B cell (primary cell): ENCODE results near the gene CPT1A. TPM values are rescaled to one million over a fixed set of nuclear protein-coding genes. Genes with fewer than 3 reads are reported as not detected.

Source experiments
- ATAC-seq: fragments of 200-7000 bp; cut with Tn5 transposase; one replicate; pipeline ENCODE4 v1.10.0; 2021; ENCODE audit warnings: low read depth, mild to moderate bottlenecking, moderate number of reproducible peaks, moderate library complexity
- CTCF ChIA-PET: fragments of 350-600 bp; sonication (Branson Sonifier 250); formaldehyde crosslinking; loops from one replicate; lab custom pipeline; 2021; ENCODE audit warnings: antibody characterized with exemption, inconsistent platforms; lab: Charles Lee
- POLR2A ChIA-PET: fragments of 350-600 bp; sonication (Branson Sonifier 250); formaldehyde crosslinking; loops from one replicate; lab custom pipeline; 2021; ENCODE audit warnings: antibody characterized with exemption; lab: Charles Lee
- DNase-seq: peaks from one replicate; pipeline ENCODE4 v3.0.0; 2013
- H2AFZ ChIP-seq: 2 replicates; pipeline ENCODE4 v1.6.1; 2012; ENCODE audit warnings: mild to moderate bottlenecking, low read depth, low read length; ENCODE audit not compliant: insufficient read depth, poor library complexity, severe bottlenecking
- H3K27ac ChIP-seq, 2 donors: 1 replicate in 1 of 2; 2 replicates in 1 of 2; pipeline ENCODE4 v1.5.1; 2012 to 2013; ENCODE audit warnings: low read length in 2 of 2, mild to moderate bottlenecking in 2 of 2, moderate library complexity in 1 of 2
- H3K27me3 ChIP-seq, 4 experiments: fragments of 200-600 bp in 1 of 4; sonication (generic) in 1 of 4; replicated peaks in 1 of 4; 1 replicate in 2 of 4; 2 replicates in 2 of 4; pipeline versions ENCODE4 v1.6.1 to v1.7.0; 2013 to 2016; ENCODE audit warnings: low read length in 3 of 4, mild to moderate bottlenecking in 2 of 4, mixed read lengths in 1 of 4, moderate library complexity in 1 of 4; ENCODE audit not compliant: insufficient read depth in 4 of 4, control insufficient read depth in 3 of 4; ENCODE audit errors: control extremely low read depth in 1 of 4
- H3K36me3 ChIP-seq, 2 experiments: replicated peaks in 1 of 2; 1 replicate in 1 of 2; 2 replicates in 1 of 2; pipeline versions ENCODE4 v1.6.1 to v1.7.1; 2013; ENCODE audit warnings: low read length in 1 of 2; ENCODE audit not compliant: insufficient read depth in 2 of 2, control insufficient read depth in 1 of 2; ENCODE audit errors: control extremely low read depth in 1 of 2, extremely low read depth in 1 of 2
- H3K4me1 ChIP-seq, 2 donors: fragments of 200-600 bp in 1 of 2; sonication (generic) in 1 of 2; 1 replicate in 1 of 2; 2 replicates in 1 of 2; pipeline versions ENCODE4 v1.5.1 to v1.6.1; 2013 to 2017; ENCODE audit warnings: low read length in 2 of 2; ENCODE audit not compliant: control insufficient read depth in 2 of 2, insufficient read depth in 2 of 2
- H3K4me2 ChIP-seq: replicated peaks from 2 replicates; pipeline ENCODE3; 2012; ENCODE audit warnings: mild to moderate bottlenecking, low read depth, low read length; ENCODE audit not compliant: poor library complexity, severe bottlenecking
- H3K4me3 ChIP-seq, 5 experiments: fragments of 200-600 bp in 1 of 5; sonication (generic) in 1 of 5; 1 replicate in 3 of 5; 2 replicates in 2 of 5; pipeline versions ENCODE4 v1.5.1 to v1.7.0; 2011 to 2016; ENCODE audit warnings: low read length in 4 of 5, mild to moderate bottlenecking in 4 of 5, low read depth in 2 of 5, control low read depth in 1 of 5, moderate library complexity in 1 of 5; ENCODE audit not compliant: insufficient read depth in 1 of 5; ENCODE audit errors: control extremely low read depth in 1 of 5, extremely low read depth in 1 of 5
- H3K79me2 ChIP-seq: fragments of 200-600 bp; sonication (generic); one replicate; pipeline ENCODE4 v1.6.0; 2016; ENCODE audit warnings: low read length; ENCODE audit not compliant: control insufficient read depth, insufficient read depth
- H3K9ac ChIP-seq: fragments of 200-600 bp; sonication (generic); 2 replicates; pipeline ENCODE4 v1.6.1; 2017; ENCODE audit warnings: mild to moderate bottlenecking, low read length, moderate library complexity
- H3K9me3 ChIP-seq, 3 donors: one replicate each; pipeline versions ENCODE4 v1.6.1 to v1.7.1; 2013; ENCODE audit warnings: low read length in 2 of 3; ENCODE audit not compliant: control insufficient read depth in 2 of 3, insufficient read depth in 1 of 3; ENCODE audit errors: control extremely low read depth in 1 of 3
- H4K20me1 ChIP-seq: 2 replicates; pipeline ENCODE4 v1.6.0; 2012; ENCODE audit warnings: mild to moderate bottlenecking, low read length; ENCODE audit not compliant: insufficient read depth, control insufficient read depth, poor library complexity, severe bottlenecking
- H3K27ac Mint-ChIP-seq: one replicate; pipeline ENCODE4 v1.8.0; 2021; ENCODE audit warnings: mixed read lengths
- H3K27me3 Mint-ChIP-seq: one replicate; pipeline ENCODE4 v1.8.0; 2021; ENCODE audit warnings: mixed read lengths
- H3K4me1 Mint-ChIP-seq: one replicate; pipeline ENCODE4 v1.8.0; 2021; ENCODE audit warnings: mixed read lengths
- H3K4me3 Mint-ChIP-seq: one replicate; pipeline ENCODE4 v1.8.0; 2021; ENCODE audit warnings: mixed read lengths
- H3K9me3 Mint-ChIP-seq: one replicate; pipeline ENCODE4 v1.8.0; 2022; ENCODE audit warnings: mixed read lengths; ENCODE audit not compliant: insufficient read depth
- CTCF ChIP-seq: fragments of 200-600 bp; IDR thresholded peaks from one replicate; pipeline ENCODE4 v1.8.0; 2022; ENCODE audit warnings: antibody characterized with exemption, mild to moderate bottlenecking
- EZH2 ChIP-seq: IDR thresholded peaks from 2 replicates; pipeline ENCODE4 v1.6.1; 2012; ENCODE audit warnings: borderline replicate concordance, low read depth, mild to moderate bottlenecking, moderate library complexity, low read length; ENCODE audit not compliant: insufficient read depth, poor library complexity, severe bottlenecking
- WGBS: methylation state at CpG from one replicate; pipeline ENCODE4 v1.1.5; 2013; ENCODE audit warnings: missing lambda C conversion rate; ENCODE audit not compliant: insufficient coverage; 5-methylcytosine and 5-hydroxymethylcytosine counted together
- intact Hi-C: fragments of 100-400 bp; cut with micrococcal nuclease; formaldehyde crosslinking; loops from one replicate; pipeline ENCODE4 v1.10.0; 2022
- polyA plus RNA-seq: library from polyadenylated mRNA; depleted of rRNA; stranded (reverse); fragments of >200 nt; gene quantifications from 2 replicates; pipeline ENCODE4 v1.2.3, GENCODE V29; 2012
- total RNA-seq, 2 donors: library from RNA; stranded (reverse); fragments of 120-200 nt in 1 of 2; gene quantifications; 1 replicate in 1 of 2; 2 replicates in 1 of 2; pipeline versions ENCODE4 v1.2.3 to v1.2.4, GENCODE V29; 2013 to 2022

CPT1A gene
- total and polyA plus RNA-seq, 2 donors (not counting 1 experiment from before 2014, with no cell fraction given), result 15.6 to 40.8 TPM

- DNase-seq (no peak), ATAC-seq (no peak)
- H2AFZ ChIP-seq, result no peak overlapping the region
- ChIA-PET POLR2A (no interaction called here), CTCF (no interaction called here)
- H3K4me3 Mint-ChIP-seq, result no peak overlapping the region
- H3K4me3 ChIP-seq, result no peak overlapping the region
- H3K4me1 Mint-ChIP-seq, result no peaks in the 10 kb centered on the region
- H3K9me3 Mint-ChIP-seq, result no peaks in the 10 kb centered on the region
- no peaks in the 10 kb centered on the region for H3K79me2 ChIP-seq
- no peak overlapping the region for H3K4me2 ChIP-seq
- H3K27ac ChIP-seq, result no peak overlapping the region
- no peak overlapping the region for H3K27ac Mint-ChIP-seq
- no peaks in the 10 kb centered on the region for H3K27me3 Mint-ChIP-seq
- TF ChIP-seq CTCF, result no peak
- TF ChIP-seq EZH2, result no peak
- 95% methylated on average over 11 of the region's 20 CpGs for WGBS
- no peaks in the 10 kb centered on the region for H3K9me3 ChIP-seq
- no peaks in the 10 kb centered on the region for H3K27me3 ChIP-seq
- no peaks in the 10 kb centered on the region for H4K20me1 ChIP-seq
- H3K9ac ChIP-seq, result no peak overlapping the region
- no peaks in the 10 kb centered on the region for H3K4me1 ChIP-seq
- intact Hi-C loops, result no loop called here
- H3K36me3 ChIP-seq, result peaks cover 0 to 42% of the 10 kb centered on the region in 2 experiments
Measured at GRCh38 chr11:68776442-68777235, 65.1 kb downstream of the CPT1A start.

GRCh38 chr11:68775951-68776388 lies 65.7 kb downstream of the CPT1A start:
- Mint-ChIP-seq H3K27ac (no peak overlapping the region), H3K4me3 (no peak overlapping the region), H3K27me3 (no peaks in the 10 kb centered on the region), H3K9me3 (no peaks in the 10 kb centered on the region), H3K4me1 (no peaks in the 10 kb centered on the region)
- DNase-seq (no peak), ATAC-seq (no peak)
- Histone ChIP-seq H2AFZ (no peak overlapping the region), H3K36me3 (peaks cover 0 to 42% of the 10 kb centered on the region in 2 experiments), H3K4me2 (no peak overlapping the region), H4K20me1 (no peaks in the 10 kb centered on the region), H3K4me3 (no peak overlapping the region), H3K9me3 (no peaks in the 10 kb centered on the region), H3K9ac (no peak overlapping the region), H3K79me2 (no peaks in the 10 kb centered on the region), H3K4me1 (no peaks in the 10 kb centered on the region), H3K27me3 (no peaks in the 10 kb centered on the region), H3K27ac (no peak overlapping the region)
- TF ChIP-seq EZH2 (no peak), CTCF (no peak)
- POLR2A ChIA-PET, result no interaction called here
- WGBS, result 100% methylated on average over 3 of the region's 4 CpGs
- intact Hi-C loops, result no loop called here
- CTCF ChIA-PET, result no interaction called here
